HEK293 (cell line): ENCODE results near the gene ADPRHL1.
A peak's percentile ranks its signal among the peaks of the same experiment; 100 is the strongest.

ENCODE experiments used
- CTCF ChIA-PET: fragments of 350-600 bp; formaldehyde crosslinking; extraction: SDS; loops from one replicate; lab custom pipeline; 2021; ENCODE audit warnings: antibody characterized with exemption; lab: Yijun Ruan, JAX
- POLR2A ChIA-PET: fragments of 300-600 bp; formaldehyde crosslinking; extraction: SDS; loops from one replicate; lab custom pipeline; 2020; ENCODE audit warnings: antibody characterized with exemption, inconsistent platforms; lab: Yijun Ruan, JAX
- H3K27ac ChIP-seq: fragments of 200-500 bp; sonication (Bioruptor generic); 2 replicates; pipeline ENCODE4 v1.5.1; 2014; ENCODE audit warnings: low read depth, low read length, control low read depth, inconsistent platforms; ENCODE audit errors: extremely low read depth
- H3K36me3 ChIP-seq, 2 experiments: fragments of 200-500 bp in 1 of 2; sonication (Bioruptor generic) in 1 of 2; 1 replicate in 1 of 2; 2 replicates in 1 of 2; pipeline ENCODE4 v1.5.1; 2014 to 2017; ENCODE audit warnings: inconsistent platforms in 2 of 2, low read length in 2 of 2; ENCODE audit not compliant: control insufficient read depth in 2 of 2, insufficient read depth in 1 of 2
- H3K4me1 ChIP-seq: fragments of 200-500 bp; sonication (Bioruptor generic); 2 replicates; pipeline ENCODE4 v1.5.1; 2014; ENCODE audit warnings: mild to moderate bottlenecking, low read length, inconsistent platforms; ENCODE audit not compliant: control insufficient read depth, insufficient read depth
- H3K4me3 ChIP-seq: 2 replicates; pipeline ENCODE4 v1.5.1; 2011; ENCODE audit warnings: low read depth, mild to moderate bottlenecking, control low read depth, low read length, moderate library complexity
- H3K9me3 ChIP-seq: fragments of 200-500 bp; sonication (Bioruptor generic); 2 replicates; pipeline ENCODE4 v1.5.1; 2014; ENCODE audit warnings: low read depth, low read length, inconsistent platforms; ENCODE audit not compliant: control insufficient read depth, insufficient read depth
- HOXD13 ChIP-seq: sonication (generic); formaldehyde crosslinking; IDR thresholded peaks from 2 replicates; pipeline ENCODE4 v1.8.0; 2022; ENCODE audit warnings: missing genetic modification reagents, borderline replicate concordance
- MYNN ChIP-seq: fragments of 450-650 bp; formaldehyde crosslinking; IDR thresholded peaks from 2 replicates; pipeline ENCODE4 v1.5.1; 2016; ENCODE audit warnings: missing biosample characterization, missing genetic modification characterization, borderline replicate concordance
- SP3 ChIP-seq: fragments of 450-650 bp; formaldehyde crosslinking; IDR thresholded peaks from 2 replicates; pipeline ENCODE4 v1.5.1; 2016; ENCODE audit warnings: missing biosample characterization, missing genetic modification characterization
- ZBTB17 ChIP-seq: fragments of 450-650 bp; formaldehyde crosslinking; IDR thresholded peaks from 2 replicates; pipeline ENCODE4 v1.5.1; 2016; ENCODE audit warnings: missing biosample characterization, missing genetic modification characterization
- ZBTB48 ChIP-seq: fragments of 450-650 bp; formaldehyde crosslinking; IDR thresholded peaks from 2 replicates; pipeline ENCODE4 v1.5.1; 2016; ENCODE audit warnings: missing biosample characterization, missing genetic modification characterization
- ZEB2 ChIP-seq: fragments of 450-650 bp; formaldehyde crosslinking; IDR thresholded peaks from 2 replicates; pipeline ENCODE4 v1.5.1; 2016; ENCODE audit warnings: missing biosample characterization, missing genetic modification characterization
- ZNF138 ChIP-seq: fragments of 450-650 bp; formaldehyde crosslinking; IDR thresholded peaks from 2 replicates; pipeline ENCODE4 v1.5.1; 2016; ENCODE audit warnings: missing biosample characterization, missing genetic modification characterization, borderline replicate concordance
- ZNF146 ChIP-seq: fragments of 450-650 bp; formaldehyde crosslinking; IDR thresholded peaks from 2 replicates; pipeline ENCODE4 v1.5.1; 2016; ENCODE audit warnings: missing biosample characterization, missing genetic modification characterization
- ZNF24 ChIP-seq: fragments of 450-650 bp; formaldehyde crosslinking; IDR thresholded peaks from 2 replicates; pipeline ENCODE4 v1.5.1; 2016; ENCODE audit warnings: missing biosample characterization, missing genetic modification characterization
- ZNF292 ChIP-seq: fragments of 450-650 bp; formaldehyde crosslinking; IDR thresholded peaks from 2 replicates; pipeline ENCODE4 v1.5.1; 2016; ENCODE audit warnings: low read depth, missing biosample characterization, missing genetic modification characterization, borderline replicate concordance
- TF ChIP-seq, protein P1 (sequence below): sonication (generic); formaldehyde crosslinking; IDR thresholded peaks from 2 replicates; pipeline ENCODE4 v1.8.1; 2022; ENCODE audit warnings: mild to moderate bottlenecking, moderate library complexity, missing genetic modification reagents
- TF ChIP-seq, protein P2 (sequence below): fragments of 450-650 bp; IDR thresholded peaks from 2 replicates; pipeline ENCODE4 v1.5.1; 2018; ENCODE audit warnings: missing biosample characterization, mild to moderate bottlenecking, missing genetic modification characterization
- TF ChIP-seq, protein P3 (sequence below): fragments of 450-650 bp; formaldehyde crosslinking; IDR thresholded peaks from 2 replicates; pipeline ENCODE4 v1.5.1; 2017; ENCODE audit warnings: missing biosample characterization, missing genetic modification characterization
- TF ChIP-seq, protein P4 (sequence below): fragments of 450-650 bp; formaldehyde crosslinking; IDR thresholded peaks from 2 replicates; pipeline ENCODE4 v1.5.1; 2016; ENCODE audit warnings: missing biosample characterization, missing genetic modification characterization

The ADPRHL1 gene

DNA sequence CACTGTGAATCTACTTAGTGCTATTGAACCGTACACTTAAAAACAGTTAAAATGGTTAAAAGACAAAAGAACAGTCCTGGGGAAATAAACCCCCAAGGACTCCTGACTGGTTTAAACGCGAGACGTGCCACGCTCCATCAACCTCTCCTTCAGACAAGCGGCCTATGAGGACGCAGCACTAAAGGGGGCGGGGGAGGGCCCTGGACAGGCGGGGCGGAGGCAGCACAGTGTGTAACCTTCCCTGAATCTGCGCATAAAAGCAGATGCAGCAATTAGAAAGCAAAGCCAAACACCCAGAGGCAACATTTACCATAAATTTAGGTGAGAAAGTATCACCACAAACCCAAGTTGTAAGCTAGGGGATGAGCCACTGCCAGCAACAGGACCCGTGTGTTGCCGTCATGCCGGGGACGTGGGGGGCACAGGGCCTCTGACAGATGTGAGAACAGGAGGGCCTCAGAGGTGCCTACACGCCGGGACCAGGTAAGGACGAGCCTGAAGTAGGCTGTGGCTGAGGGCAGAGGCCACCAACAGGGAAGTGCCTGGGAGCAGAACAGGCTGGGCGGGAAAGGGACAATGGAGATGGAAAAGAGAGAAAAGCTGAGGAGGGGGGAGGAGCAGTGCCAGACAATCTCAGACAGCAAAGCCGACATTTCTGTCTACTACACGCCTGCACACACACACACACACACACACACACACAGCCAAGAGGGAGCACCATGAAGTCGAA lies 15.3 kb upstream of the ADPRHL1 start (continued):
- TF ChIP-seq, protein P1, sequence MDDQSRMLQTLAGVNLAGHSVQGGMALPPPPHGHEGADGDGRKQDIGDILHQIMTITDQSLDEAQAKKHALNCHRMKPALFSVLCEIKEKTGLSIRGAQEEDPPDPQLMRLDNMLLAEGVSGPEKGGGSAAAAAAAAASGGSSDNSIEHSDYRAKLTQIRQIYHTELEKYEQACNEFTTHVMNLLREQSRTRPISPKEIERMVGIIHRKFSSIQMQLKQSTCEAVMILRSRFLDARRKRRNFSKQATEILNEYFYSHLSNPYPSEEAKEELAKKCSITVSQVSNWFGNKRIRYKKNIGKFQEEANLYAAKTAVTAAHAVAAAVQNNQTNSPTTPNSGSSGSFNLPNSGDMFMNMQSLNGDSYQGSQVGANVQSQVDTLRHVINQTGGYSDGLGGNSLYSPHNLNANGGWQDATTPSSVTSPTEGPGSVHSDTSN (CRISPR knock-in tag): no peak
- no peak for TF ChIP-seq MYNN (tag by site-specific recombination)
- no peak for TF ChIP-seq HOXD13 (CRISPR knock-in tag)
- no peak for TF ChIP-seq ZNF292
- no peak for TF ChIP-seq SP3 (tag by site-specific recombination)
- TF ChIP-seq ZNF138 (tag by site-specific recombination): no peak
- TF ChIP-seq, protein P2, sequence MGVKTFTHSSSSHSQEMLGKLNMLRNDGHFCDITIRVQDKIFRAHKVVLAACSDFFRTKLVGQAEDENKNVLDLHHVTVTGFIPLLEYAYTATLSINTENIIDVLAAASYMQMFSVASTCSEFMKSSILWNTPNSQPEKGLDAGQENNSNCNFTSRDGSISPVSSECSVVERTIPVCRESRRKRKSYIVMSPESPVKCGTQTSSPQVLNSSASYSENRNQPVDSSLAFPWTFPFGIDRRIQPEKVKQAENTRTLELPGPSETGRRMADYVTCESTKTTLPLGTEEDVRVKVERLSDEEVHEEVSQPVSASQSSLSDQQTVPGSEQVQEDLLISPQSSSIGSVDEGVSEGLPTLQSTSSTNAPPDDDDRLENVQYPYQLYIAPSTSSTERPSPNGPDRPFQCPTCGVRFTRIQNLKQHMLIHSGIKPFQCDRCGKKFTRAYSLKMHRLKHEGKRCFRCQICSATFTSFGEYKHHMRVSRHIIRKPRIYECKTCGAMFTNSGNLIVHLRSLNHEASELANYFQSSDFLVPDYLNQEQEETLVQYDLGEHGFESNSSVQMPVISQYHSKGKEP (tag by site-specific recombination): no peak
- TF ChIP-seq, all 188 proteins: peak for 0

DNA sequence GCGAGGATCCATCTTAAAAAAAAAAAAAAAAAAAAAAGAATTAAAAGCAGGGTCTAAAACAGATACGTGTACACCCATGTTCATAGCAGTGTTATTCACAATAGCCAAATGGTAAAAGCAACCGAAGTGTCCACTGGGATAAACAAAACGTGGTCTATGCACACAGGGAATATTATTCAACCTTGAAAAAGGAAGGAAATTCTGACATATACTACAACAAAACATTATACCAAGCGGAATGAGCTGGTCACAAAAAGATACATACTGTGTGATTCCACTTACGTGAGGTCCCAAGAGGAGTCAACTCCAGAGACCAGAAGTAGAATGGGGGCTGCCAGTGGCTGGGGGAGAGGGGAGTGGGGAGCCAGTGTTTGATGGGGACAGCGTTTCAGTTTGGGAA lies 14.7 kb upstream of the ADPRHL1 start:
- Histone ChIP-seq H3K27ac (no peak overlapping the region), H3K4me1 (no peaks in the 10 kb centered on the region)
- TF ChIP-seq ZNF146 (tag by site-specific recombination): peak; percentile 94
- TF ChIP-seq ZBTB17 (tag by site-specific recombination): no peak
- TF ChIP-seq, all 188 proteins: peak for 1
- Histone ChIP-seq H3K9me3 (no peaks in the 10 kb centered on the region), H3K4me3 (no peak overlapping the region), H3K36me3 (peaks cover 7 to 33% of the 10 kb centered on the region in 2 experiments; a peak in 2 of 3 replicates)
- POLR2A ChIA-PET: no interaction called here
- CTCF ChIA-PET: interaction anchor here (0.6 to 0.8 kb wide), 3 partner anchors 9 to 223 kb away, joined by 3 to 7 read pairs (median 3); no protein-coding TSS in a partner anchor

DNA sequence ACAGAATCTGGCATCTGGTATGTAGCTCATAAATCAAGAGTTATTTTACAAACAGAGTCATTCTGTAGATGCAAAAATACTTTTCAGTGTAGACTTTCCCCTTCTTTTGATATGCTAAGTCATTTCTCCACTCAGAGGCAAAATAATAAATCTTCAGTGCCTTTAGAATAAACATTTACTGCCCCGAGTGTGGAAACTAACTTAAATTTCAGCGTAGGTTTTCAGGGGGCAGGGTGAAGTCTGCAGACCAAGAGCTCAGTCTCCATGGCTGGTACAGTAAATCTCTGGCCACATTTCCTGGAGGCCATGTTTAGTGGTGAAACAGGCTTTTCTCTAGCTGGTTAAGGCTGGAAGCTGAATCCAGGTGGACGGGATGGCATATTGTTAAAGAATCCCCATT lies 13.1 kb upstream of the ADPRHL1 start:
- no peak for TF ChIP-seq ZEB2 (tag by site-specific recombination)
- TF ChIP-seq, protein P3, sequence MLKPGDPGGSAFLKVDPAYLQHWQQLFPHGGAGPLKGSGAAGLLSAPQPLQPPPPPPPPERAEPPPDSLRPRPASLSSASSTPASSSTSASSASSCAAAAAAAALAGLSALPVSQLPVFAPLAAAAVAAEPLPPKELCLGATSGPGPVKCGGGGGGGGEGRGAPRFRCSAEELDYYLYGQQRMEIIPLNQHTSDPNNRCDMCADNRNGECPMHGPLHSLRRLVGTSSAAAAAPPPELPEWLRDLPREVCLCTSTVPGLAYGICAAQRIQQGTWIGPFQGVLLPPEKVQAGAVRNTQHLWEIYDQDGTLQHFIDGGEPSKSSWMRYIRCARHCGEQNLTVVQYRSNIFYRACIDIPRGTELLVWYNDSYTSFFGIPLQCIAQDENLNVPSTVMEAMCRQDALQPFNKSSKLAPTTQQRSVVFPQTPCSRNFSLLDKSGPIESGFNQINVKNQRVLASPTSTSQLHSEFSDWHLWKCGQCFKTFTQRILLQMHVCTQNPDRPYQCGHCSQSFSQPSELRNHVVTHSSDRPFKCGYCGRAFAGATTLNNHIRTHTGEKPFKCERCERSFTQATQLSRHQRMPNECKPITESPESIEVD (tag by site-specific recombination): peak; percentile 39
- TF ChIP-seq, all 188 proteins: peak for 1
- H3K4me3 ChIP-seq: no peak overlapping the region
- no peaks in the 10 kb centered on the region for H3K9me3 ChIP-seq
- ChIA-PET CTCF (interaction anchor here (0.6 to 1.2 kb wide), 2 partner anchors 9 to 38 kb away, joined by 3 to 4 read pairs; no protein-coding TSS in a partner anchor), POLR2A (interaction anchor here (0.6 to 1.7 kb wide), 2 partner anchors 9 to 277 kb away, joined by 3 to 4 read pairs; no protein-coding TSS in a partner anchor)
- no peak overlapping the region for H3K27ac ChIP-seq
- H3K36me3 ChIP-seq: peaks cover 7 to 25% of the 10 kb centered on the region in 2 experiments; a peak in 2 of 3 replicates
- no peaks in the 10 kb centered on the region for H3K4me1 ChIP-seq

DNA sequence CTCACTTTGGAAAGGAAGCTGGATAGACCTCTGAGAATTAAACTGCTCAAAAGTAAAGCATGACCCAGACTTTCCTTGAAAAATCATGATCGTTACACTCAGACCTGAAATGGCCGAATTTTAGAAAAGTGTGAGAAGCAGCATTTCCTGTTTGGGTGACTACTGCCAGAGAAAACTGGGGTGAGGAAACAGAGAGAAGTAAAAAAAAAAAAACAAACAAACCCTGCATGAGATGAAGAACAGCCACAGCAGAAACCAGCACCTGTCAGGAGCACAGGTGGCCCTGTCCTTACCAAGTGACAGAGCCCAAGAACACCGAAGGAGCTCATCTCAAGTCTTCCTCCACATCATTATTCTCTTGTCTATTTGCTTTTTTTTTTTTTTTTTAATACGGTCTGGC lies 12.0 kb upstream of the ADPRHL1 start:
- TF ChIP-seq ZBTB48 (tag by site-specific recombination): no peak
- TF ChIP-seq, protein P4, sequence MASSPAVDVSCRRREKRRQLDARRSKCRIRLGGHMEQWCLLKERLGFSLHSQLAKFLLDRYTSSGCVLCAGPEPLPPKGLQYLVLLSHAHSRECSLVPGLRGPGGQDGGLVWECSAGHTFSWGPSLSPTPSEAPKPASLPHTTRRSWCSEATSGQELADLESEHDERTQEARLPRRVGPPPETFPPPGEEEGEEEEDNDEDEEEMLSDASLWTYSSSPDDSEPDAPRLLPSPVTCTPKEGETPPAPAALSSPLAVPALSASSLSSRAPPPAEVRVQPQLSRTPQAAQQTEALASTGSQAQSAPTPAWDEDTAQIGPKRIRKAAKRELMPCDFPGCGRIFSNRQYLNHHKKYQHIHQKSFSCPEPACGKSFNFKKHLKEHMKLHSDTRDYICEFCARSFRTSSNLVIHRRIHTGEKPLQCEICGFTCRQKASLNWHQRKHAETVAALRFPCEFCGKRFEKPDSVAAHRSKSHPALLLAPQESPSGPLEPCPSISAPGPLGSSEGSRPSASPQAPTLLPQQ (tag by site-specific recombination): no peak
- no peak for TF ChIP-seq ZNF24 (tag by site-specific recombination)
- TF ChIP-seq, all 188 proteins: peak for 0
- CTCF ChIA-PET: interaction anchor here (0.6 kb wide), 1 partner anchor 68 kb away, joined by 6 read pairs; no protein-coding TSS in a partner anchor
- H3K9me3 ChIP-seq: no peaks in the 10 kb centered on the region
- no peak overlapping the region for H3K27ac ChIP-seq
- no peaks in the 10 kb centered on the region for H3K4me1 ChIP-seq
- peaks cover 7 to 36% of the 10 kb centered on the region in 2 experiments; a peak in 2 of 3 replicates for H3K36me3 ChIP-seq
- POLR2A ChIA-PET: interaction anchor here (0.7 to 1.7 kb wide), 2 partner anchors 10 to 69 kb away, joined by 4 read pairs; no protein-coding TSS in a partner anchor
- H3K4me3 ChIP-seq: no peak overlapping the region
